OCI-LY7 (cell line): Measurements from ENCODE around the gene PLD5. TPM values are rescaled to one million over a fixed set of nuclear protein-coding genes. Genes with fewer than 3 reads are reported as not detected.

ENCODE experiments used
- BruUV-seq: library from RNA; stranded (reverse); fragments of 400-500 nt; replicated peaks from 2 replicates; lab custom pipeline; 2021; lab: Mats Ljungman, UMichigan
- CTCF ChIA-PET: fragments of 300-600 bp; sonication (Branson Sonifier 250); formaldehyde crosslinking; loops from one replicate; lab custom pipeline; 2022; ENCODE audit warnings: antibody characterized with exemption; ENCODE audit not compliant: unreplicated experiment; lab: Charles Lee
- POLR2A ChIA-PET: fragments of 300-600 bp; sonication (Branson Sonifier 250); formaldehyde crosslinking; loops from one replicate; lab custom pipeline; 2022; ENCODE audit warnings: antibody characterized with exemption; lab: Charles Lee
- DNase-seq: peaks from one replicate; pipeline ENCODE4 v3.0.0-alpha.2; 2015; ENCODE audit warnings: low spot score
- H2AFZ ChIP-seq: fragments of 200-600 bp; sonication (generic), shearing (Covaris generic); 2 replicates; pipeline ENCODE4 v1.6.1; 2014; ENCODE audit warnings: mild to moderate bottlenecking, antibody characterized with exemption, low read length, moderate library complexity
- H3K27ac ChIP-seq: fragments of 200-600 bp; sonication (generic); 2 replicates; pipeline ENCODE4 v1.5.1; 2014; ENCODE audit warnings: mixed run types, low read depth, mild to moderate bottlenecking, moderate library complexity, low read length, inconsistent platforms; ENCODE audit not compliant: poor library complexity, severe bottlenecking
- H3K36me3 ChIP-seq: fragments of 200-600 bp; sonication (generic); 2 replicates; pipeline ENCODE4 v1.6.1; 2014; ENCODE audit warnings: mild to moderate bottlenecking, antibody characterized with exemption, low read length, moderate library complexity, mixed read lengths; ENCODE audit not compliant: insufficient read depth
- H3K4me1 ChIP-seq: fragments of 200-600 bp; sonication (generic); 2 replicates; pipeline ENCODE4 v1.5.1; 2014; ENCODE audit warnings: mild to moderate bottlenecking, low read length; ENCODE audit not compliant: insufficient read depth, poor library complexity, severe bottlenecking
- H3K4me2 ChIP-seq: fragments of 200-600 bp; sonication (generic); 2 replicates; pipeline ENCODE4 v1.6.1; 2014; ENCODE audit warnings: mild to moderate bottlenecking, low read length
- H3K4me3 ChIP-seq: fragments of 200-600 bp; sonication (generic); 2 replicates; pipeline ENCODE4 v1.5.1; 2014; ENCODE audit warnings: mild to moderate bottlenecking, low read depth, low read length; ENCODE audit not compliant: poor library complexity, severe bottlenecking
- H3K79me2 ChIP-seq: fragments of 200-600 bp; sonication (generic); 2 replicates; pipeline ENCODE4 v1.6.1; 2016; ENCODE audit warnings: low read depth, mild to moderate bottlenecking, low read length, moderate library complexity, mixed read lengths; ENCODE audit not compliant: insufficient read depth
- H3K9me2 ChIP-seq: fragments of 200-600 bp; sonication (generic); 2 replicates; pipeline ENCODE4 v1.6.1; 2016; ENCODE audit warnings: mild to moderate bottlenecking, low read length, mixed read lengths; ENCODE audit not compliant: insufficient read depth
- H3K9me3 ChIP-seq: fragments of 200-600 bp; sonication (generic); 2 replicates; pipeline ENCODE4 v1.6.1; 2014; ENCODE audit warnings: mild to moderate bottlenecking, mixed run types, low read length, mixed read lengths
- H4K20me1 ChIP-seq: fragments of 200-600 bp; sonication (generic); 2 replicates; pipeline ENCODE4 v1.6.1; 2014; ENCODE audit warnings: mild to moderate bottlenecking, antibody characterized with exemption, low read length, moderate library complexity, mixed read lengths; ENCODE audit not compliant: insufficient read depth
- EZH2phosphoT487 ChIP-seq: fragments of 200-600 bp; sonication (generic); IDR thresholded peaks from 2 replicates; pipeline ENCODE4 v1.6.1; 2018; ENCODE audit warnings: low read depth, borderline replicate concordance, mild to moderate bottlenecking, mixed run types, antibody characterized with exemption, low read length, moderate library complexity, mixed read lengths
- intact Hi-C: fragments of 100-400 bp; cut with micrococcal nuclease; formaldehyde crosslinking; loops from one replicate; pipeline ENCODE4 v1.10.0; 2022; ENCODE audit not compliant: unreplicated experiment
- total RNA-seq, 2 experiments: library from RNA; depleted of rRNA in 1 of 2; stranded (reverse); fragments of >200 nt in 1 of 2; shearing (Covaris generic) in 1 of 2; gene quantifications; 2 replicates each; pipeline ENCODE4 v1.2.3, GENCODE V29; 2014 to 2022
- TF ChIP-seq, protein P1 (sequence below): fragments of 200-600 bp; sonication (generic); conservative IDR thresholded peaks from 2 replicates; pipeline ENCODE4 v1.5.1; 2014; ENCODE audit warnings: mild to moderate bottlenecking, antibody characterized with exemption, low read length, moderate library complexity, mixed read lengths

PLD5 gene
- total RNA-seq, 2 experiments from 2014 or later = not detected

GRCh38 chr1:242534753-242535152 lies 10.3 kb upstream of the PLD5 start:
- no peaks in the 10 kb centered on the region for H3K79me2 ChIP-seq
- H3K4me1 ChIP-seq = no peaks in the 10 kb centered on the region
- no peak overlapping the region for H3K4me2 ChIP-seq
- no TSS peak for BruUV-seq
- no peak for DNase-seq
- no peaks in the 10 kb centered on the region for H4K20me1 ChIP-seq
- no peak overlapping the region for H3K27ac ChIP-seq
- ChIA-PET POLR2A (no interaction called here), CTCF (no interaction called here)
- H3K9me2 ChIP-seq = no peaks in the 10 kb centered on the region
- no peak for TF ChIP-seq EZH2phosphoT487
- TF ChIP-seq, protein P1, sequence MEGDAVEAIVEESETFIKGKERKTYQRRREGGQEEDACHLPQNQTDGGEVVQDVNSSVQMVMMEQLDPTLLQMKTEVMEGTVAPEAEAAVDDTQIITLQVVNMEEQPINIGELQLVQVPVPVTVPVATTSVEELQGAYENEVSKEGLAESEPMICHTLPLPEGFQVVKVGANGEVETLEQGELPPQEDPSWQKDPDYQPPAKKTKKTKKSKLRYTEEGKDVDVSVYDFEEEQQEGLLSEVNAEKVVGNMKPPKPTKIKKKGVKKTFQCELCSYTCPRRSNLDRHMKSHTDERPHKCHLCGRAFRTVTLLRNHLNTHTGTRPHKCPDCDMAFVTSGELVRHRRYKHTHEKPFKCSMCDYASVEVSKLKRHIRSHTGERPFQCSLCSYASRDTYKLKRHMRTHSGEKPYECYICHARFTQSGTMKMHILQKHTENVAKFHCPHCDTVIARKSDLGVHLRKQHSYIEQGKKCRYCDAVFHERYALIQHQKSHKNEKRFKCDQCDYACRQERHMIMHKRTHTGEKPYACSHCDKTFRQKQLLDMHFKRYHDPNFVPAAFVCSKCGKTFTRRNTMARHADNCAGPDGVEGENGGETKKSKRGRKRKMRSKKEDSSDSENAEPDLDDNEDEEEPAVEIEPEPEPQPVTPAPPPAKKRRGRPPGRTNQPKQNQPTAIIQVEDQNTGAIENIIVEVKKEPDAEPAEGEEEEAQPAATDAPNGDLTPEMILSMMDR = no peak
- no peak overlapping the region for H2AFZ ChIP-seq
- H3K9me3 ChIP-seq = no peaks in the 10 kb centered on the region
- intact Hi-C loops = no loop called here
- H3K36me3 ChIP-seq = no peaks in the 10 kb centered on the region
- H3K4me3 ChIP-seq = no peak overlapping the region

- intact Hi-C loops = no loop called here
- H3K27ac ChIP-seq = no peak overlapping the region
- BruUV-seq = no TSS peak
- no peak for DNase-seq
- H3K9me3 ChIP-seq = no peaks in the 10 kb centered on the region
- POLR2A ChIA-PET = interaction anchor here (0.7 kb wide), 1 partner anchor 29 kb away, joined by 3 read pairs; no protein-coding TSS in a partner anchor
- no peak for TF ChIP-seq EZH2phosphoT487
- TF ChIP-seq, protein P1 = no peak
- H3K9me2 ChIP-seq = no peaks in the 10 kb centered on the region
- no peaks in the 10 kb centered on the region for H3K4me1 ChIP-seq
- no peak overlapping the region for H2AFZ ChIP-seq
- no peaks in the 10 kb centered on the region for H4K20me1 ChIP-seq
- H3K79me2 ChIP-seq = no peaks in the 10 kb centered on the region
- no peak overlapping the region for H3K4me2 ChIP-seq
- H3K4me3 ChIP-seq = no peak overlapping the region
- CTCF ChIA-PET = no interaction called here
- no peaks in the 10 kb centered on the region for H3K36me3 ChIP-seq
Observed at GRCh38 chr1:242530761-242531160, 6.3 kb upstream of the PLD5 start.

DNA sequence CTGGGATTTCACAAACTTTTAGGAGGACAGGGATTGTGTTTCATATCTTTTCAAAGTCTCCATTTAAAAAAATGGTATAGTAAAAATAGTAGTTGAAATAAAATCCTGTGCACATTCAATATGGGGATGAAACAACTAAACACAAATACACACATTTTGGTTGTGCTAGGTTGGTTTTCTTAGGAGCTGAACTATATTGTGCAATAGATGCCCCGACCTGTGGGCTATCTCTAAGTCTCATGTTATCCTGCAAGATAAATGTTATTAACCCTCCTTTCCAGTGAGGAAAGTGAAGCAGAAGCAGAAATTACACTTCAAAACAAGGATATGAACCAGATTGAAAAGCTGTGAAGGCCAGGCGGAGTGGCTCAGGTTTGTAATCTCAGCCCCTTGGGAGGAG lies 1.3 kb upstream of the PLD5 start:
- ChIA-PET POLR2A (no interaction called here), CTCF (no interaction called here)
- BruUV-seq = no TSS peak
- no peaks in the 10 kb centered on the region for H4K20me1 ChIP-seq
- H3K79me2 ChIP-seq = no peaks in the 10 kb centered on the region
- no peak overlapping the region for H3K4me3 ChIP-seq
- no peaks in the 10 kb centered on the region for H3K9me2 ChIP-seq
- no peaks in the 10 kb centered on the region for H3K4me1 ChIP-seq
- no peak for DNase-seq
- TF ChIP-seq, protein P1 = no peak
- no peak for TF ChIP-seq EZH2phosphoT487
- no peak overlapping the region for H3K4me2 ChIP-seq
- H3K9me3 ChIP-seq = no peaks in the 10 kb centered on the region
- intact Hi-C loops = no loop called here
- H2AFZ ChIP-seq = no peak overlapping the region
- no peak overlapping the region for H3K27ac ChIP-seq
- H3K36me3 ChIP-seq = no peaks in the 10 kb centered on the region
